SU-DHL-6 (cell line): ENCODE measurements around the gene SARDH.

ENCODE experiments used
- H2AFZ ChIP-seq: fragments of 200-600 bp; sonication (generic); 2 replicates; pipeline ENCODE4 v1.6.1; 2014; ENCODE audit warnings: low read depth, mild to moderate bottlenecking, moderate library complexity, mixed read lengths, antibody characterized with exemption, low read length; ENCODE audit not compliant: severe bottlenecking
- H3F3A ChIP-seq: fragments of 200-600 bp; shearing (Covaris generic); 2 replicates; pipeline ENCODE4 v1.6.0; 2016; ENCODE audit warnings: antibody characterized with exemption, mild to moderate bottlenecking; ENCODE audit not compliant: insufficient read depth
- H3K27ac ChIP-seq: fragments of 200-600 bp; sonication (generic); 2 replicates; pipeline ENCODE4 v1.5.1; 2016; ENCODE audit warnings: low read depth, mild to moderate bottlenecking, low read length, moderate library complexity, mixed read lengths
- H3K27me3 ChIP-seq: fragments of 200-600 bp; sonication (generic), shearing (Covaris generic); 2 replicates; pipeline ENCODE4 v1.6.0; 2014; ENCODE audit warnings: mild to moderate bottlenecking, low read length
- H3K36me3 ChIP-seq: fragments of 200-600 bp; sonication (generic); 2 replicates; pipeline ENCODE4 v1.6.1; 2014; ENCODE audit warnings: mild to moderate bottlenecking, low read length, mixed read lengths
- H3K4me2 ChIP-seq: fragments of 300-600, 200-600 bp; shearing (Covaris generic), sonication (generic); 2 replicates; pipeline ENCODE4 v1.6.0; 2014; ENCODE audit warnings: low read length, low read depth, mild to moderate bottlenecking; ENCODE audit not compliant: poor library complexity, severe bottlenecking
- H3K4me3 ChIP-seq: fragments of 200-600 bp; sonication (generic); 2 replicates; pipeline ENCODE4 v1.5.1; 2014; ENCODE audit warnings: antibody characterized with exemption, low read length, mild to moderate bottlenecking, mixed read lengths; ENCODE audit not compliant: insufficient read depth, poor library complexity, severe bottlenecking
- H3K79me2 ChIP-seq: fragments of 200-600 bp; sonication (generic); 2 replicates; pipeline ENCODE4 v1.6.1; 2014; ENCODE audit warnings: mild to moderate bottlenecking, low read length, moderate library complexity; ENCODE audit not compliant: insufficient read depth
- H3K9ac ChIP-seq: fragments of 200-600 bp; sonication (generic); 2 replicates; pipeline ENCODE4 v1.7.0; 2014; ENCODE audit warnings: mild to moderate bottlenecking, low read length
- H3K9me2 ChIP-seq: fragments of 200-600 bp; sonication (generic); replicated peaks from 2 replicates; pipeline ENCODE4 v1.6.1; 2014; ENCODE audit warnings: low read length; ENCODE audit not compliant: insufficient read depth
- H3K9me3 ChIP-seq: fragments of 200-600 bp; sonication (generic); 2 replicates; pipeline ENCODE4 v1.6.1; 2014; ENCODE audit warnings: low read length, mixed read lengths; ENCODE audit not compliant: insufficient read depth
- H4K20me1 ChIP-seq: fragments of 200-600 bp; sonication (generic); 2 replicates; pipeline ENCODE4 v1.6.1; 2014; ENCODE audit warnings: low read depth, mild to moderate bottlenecking, antibody characterized with exemption, low read length, moderate library complexity, mixed read lengths
- CTCF ChIP-seq: fragments of 200-600 bp; sonication (generic); IDR thresholded peaks from one replicate; pipeline ENCODE4 v1.5.1; 2017; ENCODE audit warnings: antibody characterized with exemption, mild to moderate bottlenecking, low read length, moderate library complexity; ENCODE audit not compliant: insufficient read depth, poor library complexity, severe bottlenecking
- EZH2phosphoT487 ChIP-seq: fragments of 200-600 bp; sonication (generic), shearing (Covaris generic); conservative IDR thresholded peaks from 2 replicates; pipeline ENCODE4 v1.6.1; 2018; ENCODE audit warnings: mild to moderate bottlenecking, antibody characterized with exemption, low read length, moderate library complexity, mixed read lengths

The SARDH gene

GRCh38 chr9:133696071-133696472, 42.1 kb downstream of the SARDH start:
- no peaks in the 10 kb centered on the region for H3K9me2 ChIP-seq
- no peak overlapping the region for H3K4me2 ChIP-seq
- TF ChIP-seq EZH2phosphoT487 (no peak), CTCF (no peak)

GRCh38 chr9:133694686-133695085, 43.5 kb downstream of the SARDH start:
- Histone ChIP-seq H3K9ac (no peak overlapping the region), H3F3A (no peaks in the 10 kb centered on the region), H3K27ac (no peak overlapping the region), H4K20me1 (no peaks in the 10 kb centered on the region), H2AFZ (no peak overlapping the region), H3K36me3 (no peaks in the 10 kb centered on the region), H3K27me3 (no peaks in the 10 kb centered on the region), H3K4me2 (no peak overlapping the region), H3K9me3 (no peaks in the 10 kb centered on the region), H3K9me2 (no peaks in the 10 kb centered on the region), H3K79me2 (no peaks in the 10 kb centered on the region), H3K4me3 (no peak overlapping the region)
- TF ChIP-seq EZH2phosphoT487 (no peak), CTCF (no peak)

More at GRCh38 chr9:133696071-133696472, 42.1 kb downstream of the SARDH start:
- H3K9ac ChIP-seq, result no peak overlapping the region
- H3K27ac ChIP-seq, result no peak overlapping the region
- no peaks in the 10 kb centered on the region for H3K79me2 ChIP-seq
- no peaks in the 10 kb centered on the region for H4K20me1 ChIP-seq
- H2AFZ ChIP-seq, result no peak overlapping the region
- no peak overlapping the region for H3K4me3 ChIP-seq
- no peaks in the 10 kb centered on the region for H3K27me3 ChIP-seq
- H3K9me3 ChIP-seq, result no peaks in the 10 kb centered on the region
- no peaks in the 10 kb centered on the region for H3K36me3 ChIP-seq
- no peaks in the 10 kb centered on the region for H3F3A ChIP-seq

- H2AFZ ChIP-seq, result no peak overlapping the region
- no peaks in the 10 kb centered on the region for H3K79me2 ChIP-seq
- H3K9me2 ChIP-seq, result no peaks in the 10 kb centered on the region
- no peaks in the 10 kb centered on the region for H3K36me3 ChIP-seq
- no peaks in the 10 kb centered on the region for H3F3A ChIP-seq
- no peaks in the 10 kb centered on the region for H4K20me1 ChIP-seq
- no peak overlapping the region for H3K4me3 ChIP-seq
- no peaks in the 10 kb centered on the region for H3K27me3 ChIP-seq
- H3K9me3 ChIP-seq, result no peaks in the 10 kb centered on the region
- H3K9ac ChIP-seq, result no peak overlapping the region
- no peak overlapping the region for H3K4me2 ChIP-seq
- TF ChIP-seq CTCF, result no peak
- no peak for TF ChIP-seq EZH2phosphoT487
- H3K27ac ChIP-seq, result no peak overlapping the region
Measured at GRCh38 chr9:133693703-133694529, 44.2 kb downstream of the SARDH start.
